GM21576 (cell line): ENCODE measurements around the gene ADORA2A.

Experiments used
- ATAC-seq: cut with Tn5 transposase; IDR thresholded peaks from one replicate; pipeline ENCODE4 v1.9.1; 2021; ENCODE audit warnings: mild to moderate bottlenecking, moderate library complexity; ENCODE audit not compliant: unreplicated experiment

The ADORA2A gene

DNA sequence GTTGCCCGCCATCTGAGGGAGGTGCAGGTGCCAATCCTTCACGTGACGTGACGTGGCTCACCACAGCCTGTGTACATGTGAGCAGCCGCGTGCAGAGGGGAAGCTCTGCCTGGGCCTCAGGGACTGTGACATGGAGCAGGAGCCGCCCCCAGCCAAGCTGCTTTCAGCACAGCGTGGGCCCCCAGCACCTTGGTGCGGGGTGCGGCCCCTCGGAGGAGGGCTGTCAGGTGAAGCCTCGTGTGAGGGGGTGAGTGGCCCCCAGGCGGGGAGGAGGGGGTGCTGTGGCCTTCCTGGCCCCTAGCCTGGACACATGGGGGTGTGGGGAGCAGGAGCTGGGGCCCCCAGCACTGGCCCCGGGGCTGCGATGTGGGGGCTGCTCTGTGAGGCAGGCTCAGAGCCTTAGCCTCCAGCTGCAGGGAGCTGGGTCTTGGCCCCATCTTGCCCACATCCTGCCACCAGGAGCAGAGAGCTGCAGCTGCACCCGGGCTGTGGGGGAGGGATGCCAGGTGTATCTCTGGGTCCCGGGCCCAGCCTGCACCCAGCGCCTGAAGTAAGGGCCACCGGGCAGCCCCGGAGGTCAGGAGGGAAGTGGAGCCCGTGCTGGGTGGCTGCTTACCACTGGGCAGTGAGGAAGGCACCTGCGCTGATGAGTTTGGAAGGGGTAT lies at the start of gene ADORA2A:
Gene ADORA2A (plus strand): TSS at position 100 of the 665 bp plus-strand sequence. CDS start 5,806 bp downstream, outside the sequence.
- ATAC-seq, result peak; percentile 50

DNA sequence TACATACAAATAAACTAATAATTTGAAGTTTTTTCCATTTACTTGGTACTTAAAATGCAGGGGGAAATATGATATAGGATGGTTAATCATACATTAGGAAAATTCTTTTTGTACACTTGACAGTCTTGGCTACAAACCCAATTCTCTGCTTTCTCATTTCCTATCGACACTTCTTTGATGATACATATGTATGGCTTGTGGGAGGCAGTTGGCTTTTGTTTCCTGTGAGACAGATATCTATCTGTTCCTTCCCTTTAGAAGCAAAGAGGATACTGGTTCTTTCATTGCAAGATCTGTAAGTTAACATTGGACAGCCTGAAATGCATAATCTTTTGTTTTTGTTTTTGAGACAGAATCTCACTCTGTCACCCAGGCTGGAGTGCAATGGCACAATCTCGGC lies 47.9 kb upstream of the ADORA2A start:
- ATAC-seq, result no peak

DNA sequence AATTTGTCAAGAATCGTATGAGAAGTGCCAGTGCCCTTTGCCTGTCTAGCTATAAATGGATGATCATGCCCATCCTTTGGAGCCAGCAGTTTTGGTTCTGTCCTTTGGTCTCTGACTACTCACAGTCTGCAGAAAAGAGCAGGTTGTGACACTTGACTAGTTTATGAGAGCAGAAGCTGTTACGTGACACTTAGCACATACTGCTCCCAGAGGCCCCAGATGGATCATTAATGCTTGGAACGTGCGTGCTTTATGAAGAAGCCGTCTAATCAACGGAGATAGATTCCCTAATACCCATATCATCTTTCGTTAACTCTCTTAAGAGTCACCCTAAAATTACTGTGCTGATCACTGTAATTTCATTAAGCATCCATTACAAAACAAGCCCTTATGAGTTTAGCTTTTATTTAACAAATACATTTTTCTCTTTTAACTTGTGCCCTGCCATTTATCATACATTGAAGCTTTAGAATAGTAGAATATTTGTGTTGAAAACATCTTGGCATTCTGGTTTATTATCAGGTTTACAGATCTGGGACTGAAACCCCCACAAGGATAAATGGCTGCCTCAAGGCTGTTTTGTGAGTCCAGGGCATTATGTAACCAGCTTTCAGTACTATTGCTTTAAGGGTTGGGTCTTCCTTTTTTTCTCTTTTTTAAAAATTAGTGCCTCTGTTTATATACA lies 47.0 kb upstream of the ADORA2A start:
- no peak for ATAC-seq

DNA sequence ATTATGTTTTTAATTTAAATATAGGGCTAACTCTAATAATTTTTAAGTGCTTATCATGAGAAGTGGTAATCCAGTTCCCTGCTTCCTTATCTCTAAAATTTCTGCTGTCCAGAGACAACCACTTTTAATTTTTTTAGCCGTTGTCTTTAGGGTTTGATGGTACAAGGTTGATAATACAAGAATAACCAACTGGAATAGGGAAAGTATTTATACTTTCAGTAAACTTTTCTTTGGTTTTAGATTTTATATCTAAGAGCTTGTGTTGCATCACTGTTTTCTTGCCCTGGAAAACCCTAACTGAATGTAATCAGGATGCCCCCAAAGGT lies 46.5 kb upstream of the ADORA2A start:
- no peak for ATAC-seq

DNA sequence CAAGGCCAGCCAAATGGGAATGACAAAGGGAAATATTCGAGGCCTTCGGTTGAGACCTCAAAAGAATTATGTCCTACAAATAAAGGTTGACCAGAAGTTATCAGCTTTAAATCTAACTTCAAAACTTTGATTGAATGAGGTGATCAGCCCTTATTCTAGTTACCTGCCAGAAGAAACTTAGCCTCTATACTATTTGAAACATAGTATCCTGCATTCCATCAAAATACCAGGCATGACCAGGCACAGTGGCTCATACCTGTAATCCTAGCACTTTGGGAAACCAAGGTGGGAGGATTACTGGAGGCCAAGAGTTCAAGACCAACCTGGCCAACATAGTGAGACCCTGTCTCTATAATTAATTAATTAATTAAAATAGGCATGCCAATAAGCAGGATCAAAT lies 44.3 kb upstream of the ADORA2A start:
- ATAC-seq, result no peak

DNA sequence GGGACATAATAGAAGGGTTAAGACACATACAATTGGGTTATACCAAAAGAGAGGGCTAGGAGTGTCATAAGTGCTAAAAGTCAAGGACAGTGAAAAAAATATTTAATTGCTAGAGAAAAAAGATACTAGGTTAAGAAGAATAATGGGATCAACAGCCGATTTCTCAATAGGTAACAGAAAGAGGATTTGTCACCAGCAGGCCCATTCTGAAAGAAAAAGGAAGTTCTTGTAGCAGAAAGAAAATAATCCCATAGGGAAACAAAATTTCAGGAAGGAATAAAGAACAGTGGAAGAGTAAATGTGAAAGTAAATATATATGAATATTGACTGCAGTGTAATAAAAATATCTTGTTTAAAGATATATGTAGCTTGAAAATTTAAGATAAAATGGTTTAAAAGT lies 43.3 kb upstream of the ADORA2A start:
- no peak for ATAC-seq

DNA sequence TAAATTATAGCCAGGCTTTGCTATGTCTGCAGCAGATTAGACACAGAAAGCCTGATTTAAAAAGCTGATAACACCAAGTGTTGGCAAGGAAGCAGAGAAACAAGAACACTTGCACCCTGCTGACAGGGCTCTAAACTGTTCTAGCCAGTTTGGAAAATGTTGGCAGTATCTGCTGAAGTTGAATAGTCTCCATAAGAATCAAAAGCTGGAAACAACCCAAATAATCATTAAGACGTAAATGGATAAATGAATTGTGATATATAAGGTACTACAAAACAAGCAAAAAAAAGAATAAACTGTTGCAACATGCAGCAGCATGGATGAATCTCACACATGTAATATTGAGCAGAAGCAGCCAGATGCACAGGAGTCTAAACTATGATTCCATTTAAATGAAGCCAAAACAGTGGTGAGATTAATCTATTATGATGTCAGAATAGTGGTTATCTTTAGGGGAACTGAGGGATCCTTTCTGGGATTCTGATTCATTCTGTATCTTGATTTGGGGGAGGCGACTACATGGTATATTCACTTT lies 40.4 kb upstream of the ADORA2A start:
- ATAC-seq, result no peak

DNA sequence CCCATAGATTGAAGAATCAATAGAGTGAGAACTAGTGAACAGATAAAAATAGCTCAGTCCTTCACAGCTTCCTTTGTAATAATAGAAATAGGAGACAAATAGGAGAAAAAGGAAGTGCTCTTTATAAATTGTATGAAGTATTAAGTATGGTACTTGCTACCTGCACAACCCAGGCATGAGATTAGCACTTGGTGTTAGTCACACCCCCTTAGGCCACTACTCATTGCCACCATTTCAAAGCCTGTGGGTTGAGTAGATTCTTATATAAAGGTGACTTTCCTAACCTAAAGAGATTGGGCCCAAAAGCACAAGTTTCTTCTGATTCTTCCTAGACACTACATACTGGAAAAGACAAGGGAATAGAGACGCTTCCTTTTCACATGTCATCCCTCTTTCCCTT lies 37.7 kb upstream of the ADORA2A start:
- no peak for ATAC-seq

DNA sequence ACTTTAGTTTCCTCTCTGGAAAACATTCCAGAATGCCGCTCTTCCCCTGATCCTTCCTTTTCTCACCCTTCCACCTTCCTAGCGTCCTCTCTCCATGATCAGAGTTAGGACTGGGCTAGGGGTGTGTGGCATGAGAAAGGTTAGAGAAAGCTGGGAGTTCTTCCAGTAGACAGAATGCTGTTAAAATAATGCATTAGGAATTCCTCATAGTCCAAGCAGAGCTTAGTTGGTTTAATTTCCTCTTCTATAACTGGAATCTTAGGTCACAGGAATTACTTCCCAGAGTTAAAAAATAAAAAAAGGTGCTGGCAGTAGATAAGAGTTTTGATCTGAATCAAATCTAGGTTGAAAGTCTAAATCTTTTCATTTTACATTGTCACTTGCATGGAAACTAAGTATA lies 37.2 kb upstream of the ADORA2A start:
- no peak for ATAC-seq

- no peak for ATAC-seq
Observed at GRCh38 chr22:24390576-24390975, 36.8 kb upstream of the ADORA2A start.

GRCh38 chr22:24391836-24392217 lies 35.6 kb upstream of the ADORA2A start:
- no peak for ATAC-seq

DNA sequence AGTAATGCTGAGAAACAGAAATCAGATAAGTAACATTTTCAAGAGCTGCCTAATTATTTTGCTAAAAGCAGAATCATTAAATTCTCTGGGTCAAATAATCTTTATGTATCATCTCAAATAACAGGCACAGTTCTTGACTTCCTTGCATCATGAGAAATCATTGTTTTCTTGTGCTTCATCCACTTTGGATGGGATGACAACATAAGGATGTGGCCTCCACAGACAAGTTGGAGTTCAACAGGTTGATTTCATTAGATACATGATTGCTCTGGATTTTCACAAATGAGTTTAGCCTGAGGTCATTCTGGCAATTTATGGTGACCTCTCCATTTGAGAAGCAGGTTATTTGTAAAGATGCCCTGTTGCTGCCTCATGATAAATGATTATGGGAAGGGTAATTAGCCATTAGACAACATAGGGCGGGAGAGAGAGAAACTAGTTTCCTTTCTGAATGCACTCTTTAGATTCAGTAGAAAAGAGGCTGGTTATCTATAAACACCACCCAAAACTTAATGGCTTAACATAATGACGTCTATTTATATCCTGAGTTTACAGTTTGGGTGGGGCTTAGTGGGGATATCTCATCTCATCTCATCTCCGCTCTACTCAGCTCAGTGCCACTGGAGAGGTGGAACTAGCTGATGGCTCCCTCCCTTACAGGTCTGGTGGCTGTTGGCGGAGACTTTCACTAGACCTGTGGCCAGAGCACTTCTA lies 35.0 kb upstream of the ADORA2A start:
- no peak for ATAC-seq

- no peak for ATAC-seq
Observed at GRCh38 chr22:24393012-24393559, 34.3 kb upstream of the ADORA2A start.

GRCh38 chr22:24393848-24394247 lies 33.6 kb upstream of the ADORA2A start:
- ATAC-seq, result no peak

GRCh38 chr22:24394254-24394653 lies 33.1 kb upstream of the ADORA2A start:
- ATAC-seq, result no peak

DNA sequence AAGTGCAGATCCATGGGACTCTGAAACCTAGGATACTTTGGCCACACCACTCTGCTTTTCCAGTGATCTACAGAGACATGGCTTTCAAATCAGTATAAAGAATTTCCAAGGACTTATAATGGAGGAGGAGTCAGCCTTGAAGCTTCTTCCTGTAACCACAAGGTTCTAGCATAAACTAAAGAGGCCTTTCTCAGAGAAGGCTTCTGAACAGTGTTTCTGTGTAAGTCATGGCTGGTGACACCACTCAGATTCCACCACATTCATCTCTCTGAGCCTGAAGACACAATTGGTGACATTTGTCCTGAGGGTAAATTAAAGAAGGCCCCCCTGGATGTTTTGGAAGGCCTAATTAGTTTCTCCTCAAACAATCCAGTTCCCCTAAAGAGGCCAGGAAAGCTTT lies 29.0 kb upstream of the ADORA2A start:
- no peak for ATAC-seq

- ATAC-seq, result no peak
Observed at GRCh38 chr22:24400034-24400725, 27.2 kb upstream of the ADORA2A start.

DNA sequence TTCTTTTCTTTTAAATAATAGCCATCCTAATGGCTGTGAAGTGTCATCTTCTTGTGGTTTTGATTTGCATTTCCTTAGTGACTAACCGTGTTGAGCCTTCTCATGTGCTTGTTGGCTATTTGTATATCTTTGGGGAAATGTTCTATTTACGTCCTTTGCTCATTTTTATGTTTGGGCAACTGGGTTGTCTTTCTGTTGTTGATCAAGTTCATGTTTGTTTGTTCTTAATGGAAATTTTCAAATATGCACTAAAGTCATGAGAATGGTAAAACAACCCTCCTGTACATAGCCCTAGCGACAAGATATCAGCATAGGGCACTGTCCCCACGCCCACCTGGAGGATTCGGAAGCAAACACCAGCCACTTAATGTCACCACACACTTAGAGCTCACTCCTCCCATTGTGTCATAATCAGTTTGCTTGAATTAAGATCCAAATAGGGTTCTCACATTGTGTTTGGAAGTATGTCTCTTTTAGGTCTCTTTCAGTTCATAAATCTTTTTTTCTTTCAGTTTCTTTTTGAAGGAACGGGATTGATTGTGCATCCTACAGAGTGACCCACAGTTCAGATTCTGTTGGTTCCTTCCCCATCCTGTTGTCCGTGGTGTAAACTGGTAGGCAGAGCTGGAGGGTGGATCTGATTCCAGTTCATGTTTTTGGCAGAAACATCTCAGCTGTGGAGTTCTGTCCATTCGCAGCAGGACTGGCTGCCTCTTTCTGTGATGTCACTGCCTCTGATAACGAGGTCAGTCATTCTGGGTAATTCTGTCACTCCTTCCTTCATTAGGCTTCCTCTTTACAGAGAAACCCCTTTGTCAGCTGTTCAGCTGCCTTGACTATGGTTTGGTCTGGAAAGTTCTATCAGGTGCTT lies 26.4 kb upstream of the ADORA2A start:
- no peak for ATAC-seq

DNA sequence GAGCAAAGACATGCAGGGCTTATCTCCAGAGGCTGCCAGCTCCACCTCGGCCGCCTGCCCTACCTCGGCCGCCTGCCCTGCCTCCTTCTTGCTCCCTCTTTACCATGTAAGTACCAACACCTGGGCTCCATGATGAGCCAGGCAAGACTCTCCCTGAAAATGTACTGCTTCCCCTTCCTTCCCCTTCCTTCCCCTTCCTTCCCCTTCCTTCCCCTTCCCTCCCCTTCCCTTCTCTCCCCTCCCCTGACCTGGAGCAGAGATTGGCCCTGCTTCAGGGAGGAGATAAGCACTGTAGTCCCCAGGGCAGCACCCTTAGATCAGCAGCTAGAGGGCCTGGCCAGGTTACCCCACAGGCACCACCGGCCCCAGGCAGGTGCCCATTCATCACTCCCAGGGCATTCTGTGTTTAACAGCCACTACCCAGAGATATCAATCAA lies 25.4 kb upstream of the ADORA2A start:
- ATAC-seq, result no peak
